GM23338 (cell line): ENCODE measurements around the gene RNF17. TPM values are rescaled to one million over a fixed set of nuclear protein-coding genes. Genes with fewer than 3 reads are reported as not detected.

Experiments used
- ATAC-seq: fragments of 200-7000 bp; cut with Tn5 transposase; 3 replicates; pipeline ENCODE4 v1.9.1; 2020
- DNase-seq: peaks from one replicate; pipeline ENCODE4 v3.0.0-alpha.2; 2015; ENCODE audit warnings: low spot score
- H2AFZ ChIP-seq: fragments of 200-600 bp; sonication (generic); 2 replicates; pipeline ENCODE4 v1.8.0; 2016; ENCODE audit warnings: antibody characterized with exemption, mild to moderate bottlenecking, moderate library complexity
- H3F3A ChIP-seq: fragments of 200-600 bp; sonication (generic); replicated peaks from 2 replicates; pipeline ENCODE4 v1.8.0; 2017; ENCODE audit warnings: antibody characterized with exemption, mixed run types, low read depth
- H3K27ac ChIP-seq: fragments of 200-600 bp; sonication (generic); 2 replicates; pipeline ENCODE4 v1.6.1; 2016; ENCODE audit warnings: low read depth
- H3K27me3 ChIP-seq: fragments of 200-600 bp; sonication (generic); 2 replicates; pipeline ENCODE4 v1.8.0; 2016; ENCODE audit warnings: mild to moderate bottlenecking, mixed run types, moderate library complexity; ENCODE audit not compliant: insufficient read depth
- H3K36me3 ChIP-seq: fragments of 200-600 bp; sonication (generic); 2 replicates; pipeline ENCODE4 v1.8.0; 2016; ENCODE audit warnings: mild to moderate bottlenecking; ENCODE audit not compliant: insufficient read depth
- H3K4me1 ChIP-seq: fragments of 200-600 bp; sonication (generic); 2 replicates; pipeline ENCODE4 v1.8.0; 2016; ENCODE audit warnings: mild to moderate bottlenecking, moderate library complexity; ENCODE audit not compliant: insufficient read depth
- H3K4me2 ChIP-seq: fragments of 200-600 bp; sonication (generic); 2 replicates; pipeline ENCODE4 v1.7.1; 2017; ENCODE audit warnings: mixed run types
- H3K4me3 ChIP-seq: fragments of 200-600 bp; sonication (generic); 2 replicates; pipeline ENCODE4 v1.6.1; 2016; ENCODE audit warnings: mixed run types
- H3K79me2 ChIP-seq: fragments of 200-600 bp; sonication (generic); replicated peaks from 2 replicates; pipeline ENCODE4 v1.8.0; 2017; ENCODE audit warnings: mild to moderate bottlenecking; ENCODE audit not compliant: insufficient read depth
- H3K9me2 ChIP-seq: fragments of 200-600 bp; sonication (generic); 2 replicates; pipeline ENCODE4 v1.8.0; 2017; ENCODE audit not compliant: insufficient read depth
- H4K20me1 ChIP-seq: fragments of 200-600 bp; sonication (generic); replicated peaks from 2 replicates; pipeline ENCODE4 v1.8.0; 2017; ENCODE audit warnings: mild to moderate bottlenecking; ENCODE audit not compliant: insufficient read depth
- H3K27ac Mint-ChIP-seq: 2 replicates; pipeline ENCODE4 v1.8.0; 2020; ENCODE audit warnings: inconsistent platforms, mild to moderate bottlenecking, moderate library complexity, mixed read lengths
- H3K27me3 Mint-ChIP-seq: 3 replicates; pipeline ENCODE4 v1.8.0; 2022; ENCODE audit warnings: low read depth, mild to moderate bottlenecking, moderate library complexity, mixed read lengths, inconsistent platforms; ENCODE audit not compliant: insufficient read depth, poor library complexity
- H3K36me3 Mint-ChIP-seq: 3 replicates; pipeline ENCODE4 v1.8.0; 2021; ENCODE audit warnings: low read depth, mild to moderate bottlenecking, inconsistent platforms, moderate library complexity, mixed read lengths
- H3K4me1 Mint-ChIP-seq: 3 replicates; pipeline ENCODE4 v1.8.0; 2020; ENCODE audit warnings: mild to moderate bottlenecking, inconsistent platforms, mixed read lengths
- H3K4me3 Mint-ChIP-seq: 3 replicates; pipeline ENCODE4 v1.8.0; 2021; ENCODE audit warnings: moderate library complexity, mild to moderate bottlenecking, inconsistent platforms, mixed read lengths
- H3K9me3 Mint-ChIP-seq: 3 replicates; pipeline ENCODE4 v1.8.0; 2020; ENCODE audit warnings: moderate library complexity, mild to moderate bottlenecking, inconsistent platforms, mixed read lengths
- EZH2 ChIP-seq: fragments of 200-600 bp; sonication (generic); IDR thresholded peaks from one replicate; pipeline ENCODE4 v1.8.0; 2017; ENCODE audit warnings: antibody characterized with exemption, mild to moderate bottlenecking, low read depth; ENCODE audit not compliant: unreplicated experiment
- EZH2phosphoT487 ChIP-seq: fragments of 200-600 bp; sonication (generic); IDR thresholded peaks from one replicate; pipeline ENCODE4 v1.8.1; 2018; ENCODE audit warnings: antibody characterized with exemption; ENCODE audit not compliant: unreplicated experiment
- JUNB ChIP-seq: IDR thresholded peaks from one replicate; pipeline ENCODE4 v1.6.1; 2016; ENCODE audit warnings: antibody characterized with exemption; ENCODE audit not compliant: unreplicated experiment
- NANOG ChIP-seq: IDR thresholded peaks from 2 replicates; pipeline ENCODE4 v1.6.1; 2016; ENCODE audit warnings: antibody characterized with exemption, borderline replicate concordance
- POLR2AphosphoS5 ChIP-seq: IDR thresholded peaks from 2 replicates; pipeline ENCODE4 v1.6.1; 2016; ENCODE audit warnings: antibody characterized with exemption, low read depth
- STAT1 ChIP-seq: IDR thresholded peaks from one replicate; pipeline ENCODE4 v1.6.1; 2016; ENCODE audit warnings: antibody characterized with exemption; ENCODE audit not compliant: unreplicated experiment
- polyA plus RNA-seq: library from polyadenylated mRNA; unstranded; fragments of >200 nt; fragmentation: Nextera tagmentation; extraction: Ambion mirVana; gene quantifications from 2 replicates; pipeline ENCODE4 v1.2.1, GENCODE V29; 2016
- total RNA-seq: library from RNA; depleted of rRNA; stranded (reverse); fragments of >200 nt; shearing (Covaris generic); gene quantifications from 2 replicates; pipeline ENCODE4 v1.2.3, GENCODE V29; 2014
- TF ChIP-seq, protein P1 (sequence below): fragments of 250-450 bp; sonication (Bioruptor Pico); IDR thresholded peaks from 2 replicates; pipeline ENCODE4 v1.5.0; 2020; ENCODE audit warnings: mild to moderate bottlenecking, moderate library complexity
- TF ChIP-seq, protein P2 (sequence below): IDR thresholded peaks from one replicate; pipeline ENCODE4 v1.6.1; 2018; ENCODE audit warnings: antibody characterized with exemption; ENCODE audit not compliant: unreplicated experiment
- TF ChIP-seq, protein P3 (sequence below): IDR thresholded peaks from 2 replicates; pipeline ENCODE4 v1.6.1; 2016; ENCODE audit warnings: antibody characterized with exemption
- TF ChIP-seq, protein P4 (sequence below), 2 experiments: fragments of 200-600 bp in 1 of 2; sonication (generic) in 1 of 2; conservative IDR thresholded peaks; 2 replicates each; pipeline versions ENCODE4 v1.5.1 to v1.6.1; 2016 to 2017; ENCODE audit warnings: antibody characterized with exemption in 2 of 2, low read depth in 2 of 2, mild to moderate bottlenecking in 2 of 2, moderate library complexity in 1 of 2

RNF17 gene
- total and polyA plus RNA-seq, 2 experiments from 2014 or later = 0.16 TPM; not detected in 1

DNA sequence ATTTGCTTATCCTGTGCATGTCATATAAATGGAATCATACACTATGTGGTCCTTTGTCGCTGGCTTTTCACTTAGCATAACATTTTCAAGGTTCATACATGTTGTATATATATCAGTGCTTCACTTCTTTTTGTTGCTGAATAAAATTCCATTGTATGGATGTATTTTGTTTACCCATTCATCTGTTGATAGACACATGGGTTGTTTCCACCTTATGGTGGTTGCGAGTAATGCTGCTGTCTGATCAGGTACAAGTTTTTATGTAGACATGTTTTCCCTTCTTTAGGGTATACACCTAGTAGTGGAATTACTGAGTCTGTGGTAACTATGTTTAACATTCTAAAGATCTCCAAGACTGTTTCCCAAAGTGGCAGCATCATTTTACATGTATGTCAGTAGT lies 102.5 kb downstream of the RNF17 start (continued):
- TF ChIP-seq, protein P1, sequence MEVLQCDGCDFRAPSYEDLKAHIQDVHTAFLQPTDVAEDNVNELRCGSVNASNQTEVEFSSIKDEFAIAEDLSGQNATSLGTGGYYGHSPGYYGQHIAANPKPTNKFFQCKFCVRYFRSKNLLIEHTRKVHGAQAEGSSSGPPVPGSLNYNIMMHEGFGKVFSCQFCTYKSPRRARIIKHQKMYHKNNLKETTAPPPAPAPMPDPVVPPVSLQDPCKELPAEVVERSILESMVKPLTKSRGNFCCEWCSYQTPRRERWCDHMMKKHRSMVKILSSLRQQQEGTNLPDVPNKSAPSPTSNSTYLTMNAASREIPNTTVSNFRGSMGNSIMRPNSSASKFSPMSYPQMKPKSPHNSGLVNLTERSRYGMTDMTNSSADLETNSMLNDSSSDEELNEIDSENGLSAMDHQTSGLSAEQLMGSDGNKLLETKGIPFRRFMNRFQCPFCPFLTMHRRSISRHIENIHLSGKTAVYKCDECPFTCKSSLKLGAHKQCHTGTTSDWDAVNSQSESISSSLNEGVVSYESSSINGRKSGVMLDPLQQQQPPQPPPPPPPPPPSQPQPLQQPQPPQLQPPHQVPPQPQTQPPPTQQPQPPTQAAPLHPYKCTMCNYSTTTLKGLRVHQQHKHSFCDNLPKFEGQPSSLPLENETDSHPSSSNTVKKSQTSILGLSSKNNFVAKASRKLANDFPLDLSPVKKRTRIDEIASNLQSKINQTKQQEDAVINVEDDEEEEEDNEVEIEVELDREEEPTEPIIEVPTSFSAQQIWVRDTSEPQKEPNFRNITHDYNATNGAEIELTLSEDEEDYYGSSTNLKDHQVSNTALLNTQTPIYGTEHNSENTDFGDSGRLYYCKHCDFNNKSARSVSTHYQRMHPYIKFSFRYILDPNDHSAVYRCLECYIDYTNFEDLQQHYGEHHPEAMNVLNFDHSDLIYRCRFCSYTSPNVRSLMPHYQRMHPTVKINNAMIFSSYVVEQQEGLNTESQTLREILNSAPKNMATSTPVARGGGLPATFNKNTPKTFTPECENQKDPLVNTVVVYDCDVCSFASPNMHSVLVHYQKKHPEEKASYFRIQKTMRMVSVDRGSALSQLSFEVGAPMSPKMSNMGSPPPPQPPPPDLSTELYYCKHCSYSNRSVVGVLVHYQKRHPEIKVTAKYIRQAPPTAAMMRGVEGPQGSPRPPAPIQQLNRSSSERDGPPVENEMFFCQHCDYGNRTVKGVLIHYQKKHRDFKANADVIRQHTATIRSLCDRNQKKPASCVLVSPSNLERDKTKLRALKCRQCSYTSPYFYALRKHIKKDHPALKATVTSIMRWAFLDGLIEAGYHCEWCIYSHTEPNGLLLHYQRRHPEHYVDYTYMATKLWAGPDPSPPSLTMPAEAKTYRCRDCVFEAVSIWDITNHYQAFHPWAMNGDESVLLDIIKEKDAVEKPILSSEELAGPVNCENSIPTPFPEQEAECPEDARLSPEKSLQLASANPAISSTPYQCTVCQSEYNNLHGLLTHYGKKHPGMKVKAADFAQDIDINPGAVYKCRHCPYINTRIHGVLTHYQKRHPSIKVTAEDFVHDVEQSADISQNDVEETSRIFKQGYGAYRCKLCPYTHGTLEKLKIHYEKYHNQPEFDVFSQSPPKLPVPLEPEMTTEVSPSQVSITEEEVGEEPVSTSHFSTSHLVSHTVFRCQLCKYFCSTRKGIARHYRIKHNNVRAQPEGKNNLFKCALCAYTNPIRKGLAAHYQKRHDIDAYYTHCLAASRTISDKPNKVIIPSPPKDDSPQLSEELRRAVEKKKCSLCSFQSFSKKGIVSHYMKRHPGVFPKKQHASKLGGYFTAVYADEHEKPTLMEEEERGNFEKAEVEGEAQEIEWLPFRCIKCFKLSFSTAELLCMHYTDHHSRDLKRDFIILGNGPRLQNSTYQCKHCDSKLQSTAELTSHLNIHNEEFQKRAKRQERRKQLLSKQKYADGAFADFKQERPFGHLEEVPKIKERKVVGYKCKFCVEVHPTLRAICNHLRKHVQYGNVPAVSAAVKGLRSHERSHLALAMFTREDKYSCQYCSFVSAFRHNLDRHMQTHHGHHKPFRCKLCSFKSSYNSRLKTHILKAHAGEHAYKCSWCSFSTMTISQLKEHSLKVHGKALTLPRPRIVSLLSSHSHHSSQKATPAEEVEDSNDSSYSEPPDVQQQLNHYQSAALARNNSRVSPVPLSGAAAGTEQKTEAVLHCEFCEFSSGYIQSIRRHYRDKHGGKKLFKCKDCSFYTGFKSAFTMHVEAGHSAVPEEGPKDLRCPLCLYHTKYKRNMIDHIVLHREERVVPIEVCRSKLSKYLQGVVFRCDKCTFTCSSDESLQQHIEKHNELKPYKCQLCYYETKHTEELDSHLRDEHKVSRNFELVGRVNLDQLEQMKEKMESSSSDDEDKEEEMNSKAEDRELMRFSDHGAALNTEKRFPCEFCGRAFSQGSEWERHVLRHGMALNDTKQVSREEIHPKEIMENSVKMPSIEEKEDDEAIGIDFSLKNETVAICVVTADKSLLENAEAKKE (CRISPR knock-in tag) = no peak
- TF ChIP-seq EZH2 = no peak

DNA sequence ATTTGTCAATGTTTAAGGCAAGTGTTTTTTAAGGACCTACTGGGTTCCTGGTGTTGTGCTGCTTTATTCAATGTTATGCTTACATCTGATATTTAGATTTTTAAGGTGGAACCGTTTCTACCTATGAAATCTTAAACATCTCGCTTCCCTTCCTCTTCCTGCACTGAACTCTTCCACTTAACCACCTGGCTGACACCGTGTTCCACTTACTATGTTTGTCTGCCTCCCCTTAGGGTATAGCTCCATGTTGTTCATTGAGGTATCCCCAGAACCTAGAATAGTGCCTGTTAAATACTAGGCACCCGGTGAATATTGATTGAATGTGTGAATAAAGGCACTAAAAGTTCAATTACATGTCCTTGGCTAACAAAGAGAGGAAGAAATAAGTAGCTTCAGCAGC lies 104.9 kb downstream of the RNF17 start:
- Histone ChIP-seq H3K27ac (no peak overlapping the region), H3K36me3 (no peaks in the 10 kb centered on the region), H3K79me2 (no peaks in the 10 kb centered on the region), H3K4me1 (no peaks in the 10 kb centered on the region), H2AFZ (peak overlapping the region; percentile 92), H3K27me3 (no peaks in the 10 kb centered on the region), H3K9me2 (0 out of 2 replicates have a peak, but pooled peaks cover 3% of the 10 kb centered on the region), H3F3A (no peaks in the 10 kb centered on the region), H3K4me2 (no peak overlapping the region), H4K20me1 (no peaks in the 10 kb centered on the region), H3K4me3 (no peak overlapping the region)
- Mint-ChIP-seq H3K4me1 (no peaks in the 10 kb centered on the region; the same call in 2 of the 3 replicates), H3K9me3 (no peaks in the 10 kb centered on the region), H3K4me3 (no peak overlapping the region), H3K36me3 (no peaks in the 10 kb centered on the region), H3K27ac (no peak overlapping the region), H3K27me3 (no peaks in the 10 kb centered on the region)
- ATAC-seq = no peak
- no peak for DNase-seq
- TF ChIP-seq, protein P2, sequence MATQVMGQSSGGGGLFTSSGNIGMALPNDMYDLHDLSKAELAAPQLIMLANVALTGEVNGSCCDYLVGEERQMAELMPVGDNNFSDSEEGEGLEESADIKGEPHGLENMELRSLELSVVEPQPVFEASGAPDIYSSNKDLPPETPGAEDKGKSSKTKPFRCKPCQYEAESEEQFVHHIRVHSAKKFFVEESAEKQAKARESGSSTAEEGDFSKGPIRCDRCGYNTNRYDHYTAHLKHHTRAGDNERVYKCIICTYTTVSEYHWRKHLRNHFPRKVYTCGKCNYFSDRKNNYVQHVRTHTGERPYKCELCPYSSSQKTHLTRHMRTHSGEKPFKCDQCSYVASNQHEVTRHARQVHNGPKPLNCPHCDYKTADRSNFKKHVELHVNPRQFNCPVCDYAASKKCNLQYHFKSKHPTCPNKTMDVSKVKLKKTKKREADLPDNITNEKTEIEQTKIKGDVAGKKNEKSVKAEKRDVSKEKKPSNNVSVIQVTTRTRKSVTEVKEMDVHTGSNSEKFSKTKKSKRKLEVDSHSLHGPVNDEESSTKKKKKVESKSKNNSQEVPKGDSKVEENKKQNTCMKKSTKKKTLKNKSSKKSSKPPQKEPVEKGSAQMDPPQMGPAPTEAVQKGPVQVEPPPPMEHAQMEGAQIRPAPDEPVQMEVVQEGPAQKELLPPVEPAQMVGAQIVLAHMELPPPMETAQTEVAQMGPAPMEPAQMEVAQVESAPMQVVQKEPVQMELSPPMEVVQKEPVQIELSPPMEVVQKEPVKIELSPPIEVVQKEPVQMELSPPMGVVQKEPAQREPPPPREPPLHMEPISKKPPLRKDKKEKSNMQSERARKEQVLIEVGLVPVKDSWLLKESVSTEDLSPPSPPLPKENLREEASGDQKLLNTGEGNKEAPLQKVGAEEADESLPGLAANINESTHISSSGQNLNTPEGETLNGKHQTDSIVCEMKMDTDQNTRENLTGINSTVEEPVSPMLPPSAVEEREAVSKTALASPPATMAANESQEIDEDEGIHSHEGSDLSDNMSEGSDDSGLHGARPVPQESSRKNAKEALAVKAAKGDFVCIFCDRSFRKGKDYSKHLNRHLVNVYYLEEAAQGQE = no peak
- TF ChIP-seq STAT1 = no peak
- no peak for TF ChIP-seq EZH2
- TF ChIP-seq NANOG = no peak
- TF ChIP-seq, protein P3, sequence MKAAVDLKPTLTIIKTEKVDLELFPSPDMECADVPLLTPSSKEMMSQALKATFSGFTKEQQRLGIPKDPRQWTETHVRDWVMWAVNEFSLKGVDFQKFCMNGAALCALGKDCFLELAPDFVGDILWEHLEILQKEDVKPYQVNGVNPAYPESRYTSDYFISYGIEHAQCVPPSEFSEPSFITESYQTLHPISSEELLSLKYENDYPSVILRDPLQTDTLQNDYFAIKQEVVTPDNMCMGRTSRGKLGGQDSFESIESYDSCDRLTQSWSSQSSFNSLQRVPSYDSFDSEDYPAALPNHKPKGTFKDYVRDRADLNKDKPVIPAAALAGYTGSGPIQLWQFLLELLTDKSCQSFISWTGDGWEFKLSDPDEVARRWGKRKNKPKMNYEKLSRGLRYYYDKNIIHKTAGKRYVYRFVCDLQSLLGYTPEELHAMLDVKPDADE = no peak
- TF ChIP-seq JUNB = no peak
- TF ChIP-seq, protein P4, sequence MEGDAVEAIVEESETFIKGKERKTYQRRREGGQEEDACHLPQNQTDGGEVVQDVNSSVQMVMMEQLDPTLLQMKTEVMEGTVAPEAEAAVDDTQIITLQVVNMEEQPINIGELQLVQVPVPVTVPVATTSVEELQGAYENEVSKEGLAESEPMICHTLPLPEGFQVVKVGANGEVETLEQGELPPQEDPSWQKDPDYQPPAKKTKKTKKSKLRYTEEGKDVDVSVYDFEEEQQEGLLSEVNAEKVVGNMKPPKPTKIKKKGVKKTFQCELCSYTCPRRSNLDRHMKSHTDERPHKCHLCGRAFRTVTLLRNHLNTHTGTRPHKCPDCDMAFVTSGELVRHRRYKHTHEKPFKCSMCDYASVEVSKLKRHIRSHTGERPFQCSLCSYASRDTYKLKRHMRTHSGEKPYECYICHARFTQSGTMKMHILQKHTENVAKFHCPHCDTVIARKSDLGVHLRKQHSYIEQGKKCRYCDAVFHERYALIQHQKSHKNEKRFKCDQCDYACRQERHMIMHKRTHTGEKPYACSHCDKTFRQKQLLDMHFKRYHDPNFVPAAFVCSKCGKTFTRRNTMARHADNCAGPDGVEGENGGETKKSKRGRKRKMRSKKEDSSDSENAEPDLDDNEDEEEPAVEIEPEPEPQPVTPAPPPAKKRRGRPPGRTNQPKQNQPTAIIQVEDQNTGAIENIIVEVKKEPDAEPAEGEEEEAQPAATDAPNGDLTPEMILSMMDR (conservative IDR thresholded peaks at IDR 0.05; ENCODE audit: low read depth in 2 of 2) = no peak
- TF ChIP-seq EZH2phosphoT487 = no peak
- no peak for TF ChIP-seq POLR2AphosphoS5
